H4 (cell line): ENCODE results near the gene ACAT2. TPM values are rescaled to one million over a fixed set of nuclear protein-coding genes. Genes with fewer than 3 reads are reported as not detected.
A peak's percentile ranks its signal among the peaks of the same experiment; 100 is the strongest.
"Not testable (repeated sequence)": the region's sequence is repeated elsewhere in the genome, so short reads cannot be mapped to it uniquely, and the experiment has no call there.

Source experiments
- DNase-seq: peaks from one replicate; pipeline ENCODE4 v3.0.0-alpha.2; 2015; ENCODE audit warnings: low spot score
- total RNA-seq: library from RNA; depleted of rRNA; stranded (reverse); fragments of >200 nt; shearing (Covaris generic); gene quantifications from 2 replicates; pipeline ENCODE4 v1.2.3, GENCODE V29; 2014

ACAT2 gene
- total RNA-seq, 1 experiment from 2014 or later = 37.4 TPM

- DNase-seq = no peak
Measured at GRCh38 chr6:159730332-159730676, 31.5 kb upstream of the ACAT2 start.

DNA sequence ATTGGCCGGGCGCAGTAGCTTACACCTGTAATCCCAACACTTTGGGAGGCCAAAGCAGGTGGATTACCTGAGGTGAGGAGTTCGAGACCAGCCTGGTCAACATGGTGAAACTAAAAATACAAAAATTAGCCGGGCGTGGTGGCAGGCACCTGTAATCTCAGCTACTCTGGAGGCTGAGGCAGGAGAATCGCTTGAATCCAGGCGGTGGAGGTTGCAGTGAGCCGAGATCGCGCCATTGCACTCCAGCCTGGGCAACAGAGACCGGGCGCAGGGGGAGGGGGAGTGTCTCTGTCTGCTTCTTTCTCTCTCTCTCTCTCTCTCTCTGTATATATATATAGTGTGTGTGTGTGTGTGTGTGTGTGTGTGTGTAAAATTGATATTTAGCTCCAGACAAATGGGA lies 29.3 kb upstream of the ACAT2 start:
- DNase-seq = not testable (repeated sequence)

DNA sequence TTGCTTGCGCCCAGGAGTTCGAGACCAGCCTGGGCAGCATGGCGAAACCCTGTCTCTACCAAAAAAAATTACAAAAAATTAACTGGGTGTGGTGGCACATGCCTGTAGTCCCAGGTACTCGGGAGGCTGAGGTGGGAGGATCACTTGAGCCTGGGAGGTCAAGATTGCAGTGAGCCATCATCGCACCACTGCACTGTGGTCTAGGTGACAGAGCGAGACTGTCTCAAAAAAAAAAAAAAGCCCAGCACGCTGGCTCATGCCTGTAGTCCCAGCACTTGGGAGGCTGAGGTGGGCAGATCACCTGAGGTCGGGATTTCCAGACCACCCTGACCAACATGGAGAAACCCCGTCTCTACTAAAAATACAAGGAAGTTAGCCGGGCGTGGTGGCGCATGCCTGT lies 28.4 kb upstream of the ACAT2 start:
- DNase-seq = not testable (repeated sequence)

- DNase-seq = no peak
Measured at GRCh38 chr6:159736908-159737307, 24.9 kb upstream of the ACAT2 start.

GRCh38 chr6:159739341-159739740 lies 22.5 kb upstream of the ACAT2 start:
- no peak for DNase-seq

- no peak for DNase-seq
Measured at GRCh38 chr6:159742165-159742564, 19.7 kb upstream of the ACAT2 start.

- no peak for DNase-seq
Measured at GRCh38 chr6:159745081-159745480, 16.8 kb upstream of the ACAT2 start.

DNA sequence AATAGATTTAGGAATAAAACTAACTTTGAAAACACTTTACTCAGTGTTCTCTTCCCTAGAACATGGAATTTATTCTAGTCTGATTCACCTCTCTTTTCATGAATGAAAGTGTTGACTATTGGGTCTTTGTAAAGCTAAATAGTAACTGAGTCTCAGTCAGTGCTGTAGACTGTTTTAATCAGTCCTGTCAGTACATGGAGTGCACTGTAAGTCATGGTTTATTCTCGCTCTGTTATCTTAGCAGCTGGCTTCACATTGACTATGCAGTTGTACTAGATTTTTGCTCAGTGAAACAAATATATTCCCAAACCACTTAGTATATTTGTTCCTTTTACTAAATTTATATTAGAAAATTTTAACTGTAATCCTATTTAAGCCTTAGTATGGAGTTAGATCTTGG lies 15.1 kb upstream of the ACAT2 start:
- DNase-seq = no peak

DNA sequence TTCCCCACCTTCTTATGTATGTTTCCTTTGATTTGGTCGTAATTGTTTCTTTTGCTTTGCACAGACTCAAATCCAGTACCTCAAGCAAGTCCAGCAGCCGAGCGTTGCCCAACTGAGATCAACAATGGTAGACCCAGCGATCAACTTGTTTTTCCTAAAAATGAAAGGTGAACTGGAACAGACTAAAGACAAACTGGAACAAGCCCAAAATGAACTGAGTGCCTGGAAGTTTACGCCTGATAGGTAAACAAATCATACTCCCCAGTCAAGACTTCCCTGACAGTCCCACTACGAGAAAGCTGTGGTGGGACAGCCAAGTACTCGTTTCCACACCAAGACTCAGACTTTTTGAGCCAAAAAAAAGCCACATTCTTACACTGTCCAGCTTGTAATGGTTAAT lies 13.7 kb upstream of the ACAT2 start:
- DNase-seq = not testable (repeated sequence)

- DNase-seq = no peak
Measured at GRCh38 chr6:159751448-159751847, 10.4 kb upstream of the ACAT2 start.

- no peak for DNase-seq
Measured at GRCh38 chr6:159753081-159753872, 8.6 kb upstream of the ACAT2 start.

DNA sequence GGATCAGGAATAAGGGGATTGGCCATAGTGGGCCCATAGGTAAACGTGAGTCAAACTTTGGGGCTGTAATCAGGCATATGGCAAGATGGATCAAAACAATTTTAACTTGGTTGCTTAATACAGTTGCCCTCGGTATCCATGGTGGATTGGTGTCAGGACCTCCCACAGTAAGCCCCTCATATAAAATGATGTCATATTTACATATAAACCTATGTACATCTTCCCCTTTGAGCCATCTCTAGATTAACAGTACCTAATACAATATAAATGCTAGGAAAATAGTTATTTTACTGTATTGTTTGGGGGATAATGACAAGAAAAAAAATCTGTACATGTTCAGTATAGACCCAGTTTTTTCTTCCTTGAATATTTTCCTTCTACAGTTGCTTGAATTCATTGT lies 7.4 kb upstream of the ACAT2 start:
- DNase-seq = no peak

GRCh38 chr6:159754959-159755914 lies 6.6 kb upstream of the ACAT2 start:
- no peak for DNase-seq

- DNase-seq = no peak
Measured at GRCh38 chr6:159756508-159756907, 5.3 kb upstream of the ACAT2 start.

DNA sequence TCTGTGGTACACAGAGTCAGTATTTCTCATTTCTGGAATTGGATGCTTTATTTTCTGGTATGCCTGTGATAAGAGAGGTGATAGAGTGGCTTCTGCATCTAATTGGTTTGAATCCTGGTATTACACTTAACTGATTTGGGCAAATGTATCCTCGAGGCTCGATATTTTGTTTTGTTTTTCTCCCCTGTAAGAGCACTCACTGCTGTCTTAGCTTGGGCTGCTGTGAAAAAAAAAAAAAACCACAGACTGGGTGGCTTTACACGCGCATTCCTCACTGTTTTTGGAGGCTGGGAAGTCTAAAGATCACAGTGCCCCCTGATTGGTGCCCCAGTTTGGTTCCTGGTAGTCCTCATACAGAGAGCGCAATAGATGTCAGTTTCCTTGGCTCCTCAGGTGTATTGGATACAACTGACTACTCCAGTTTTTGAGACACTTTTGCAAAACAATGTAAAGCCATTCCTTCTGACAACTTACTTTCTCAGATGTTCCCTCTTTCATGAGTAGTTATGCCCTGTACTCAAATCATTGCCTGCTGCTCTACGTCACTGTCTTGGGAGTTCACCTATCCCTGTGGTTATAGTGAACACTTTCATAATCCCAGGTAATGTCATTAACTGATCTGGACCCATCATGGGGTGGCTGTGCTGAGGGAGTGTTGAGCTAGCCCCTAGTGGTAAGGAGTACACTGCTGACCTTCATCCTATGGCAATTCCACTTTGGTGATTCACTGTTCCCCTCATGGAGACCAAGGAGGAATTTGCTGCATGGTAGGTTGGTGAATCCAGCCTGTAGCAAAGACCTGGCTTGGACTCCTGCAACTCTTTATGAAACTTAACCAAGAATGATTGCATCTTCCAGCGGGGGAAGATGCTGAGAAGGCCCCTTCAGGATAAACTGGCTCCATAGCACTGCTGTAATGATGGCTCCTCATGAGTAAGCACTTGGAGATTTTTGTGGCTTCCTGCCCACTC lies 3.5 kb upstream of the ACAT2 start:
- DNase-seq = no peak

- DNase-seq = no peak
Measured at GRCh38 chr6:159759645-159760044, 2.2 kb upstream of the ACAT2 start.

DNA sequence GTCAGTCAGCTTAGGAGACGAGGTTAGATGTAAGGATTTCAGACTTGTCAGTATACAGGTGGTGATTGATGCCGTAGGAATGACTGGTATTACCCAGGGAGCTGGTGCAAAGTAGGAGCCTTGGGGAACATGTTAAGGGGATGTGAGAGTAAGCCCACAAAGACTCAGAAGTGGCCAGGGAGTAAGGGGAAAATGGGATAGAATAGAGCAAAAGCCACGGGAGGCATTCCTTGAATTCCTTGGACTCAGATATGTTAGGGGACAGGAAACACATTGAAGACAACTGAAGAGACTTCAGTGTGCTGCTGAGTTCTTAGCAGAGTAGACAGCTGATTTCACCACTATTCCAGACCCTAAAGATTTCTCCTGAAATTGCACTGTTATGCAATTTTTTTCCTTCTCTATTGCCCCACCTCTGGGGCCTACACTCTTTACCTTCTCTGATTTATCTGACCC lies 1.2 kb upstream of the ACAT2 start:
- DNase-seq = peak; percentile 9

- no peak for DNase-seq
Measured at GRCh38 chr6:159761129-159761872, 544 bp upstream of the ACAT2 start.

GRCh38 chr6:159762681-159763293 lies 942 bp downstream of the ACAT2 start:
- DNase-seq = peak; percentile 4

DNA sequence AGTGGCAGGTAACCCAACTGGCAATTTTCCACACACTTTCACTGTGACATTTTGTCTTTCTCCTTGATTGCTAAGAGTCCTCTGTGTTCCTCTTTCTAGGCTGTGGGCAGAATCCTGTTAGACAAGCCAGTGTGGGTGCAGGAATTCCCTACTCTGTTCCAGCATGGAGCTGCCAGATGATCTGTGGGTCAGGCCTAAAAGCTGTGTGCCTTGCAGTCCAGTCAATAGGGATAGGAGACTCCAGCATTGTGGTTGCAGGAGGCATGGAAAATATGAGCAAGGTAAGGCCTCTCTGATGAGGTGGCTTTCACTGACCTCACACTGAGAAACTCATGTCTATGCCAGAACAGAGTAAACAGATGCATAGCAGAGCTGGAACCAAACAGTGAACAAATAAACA lies 5.1 kb downstream of the ACAT2 start:
- no peak for DNase-seq
